NCI-H128 (cell line): ENCODE data around the gene FGF7.
"Not testable (repeated sequence)": the region's sequence is repeated elsewhere in the genome, so short reads cannot be mapped to it uniquely, and the experiment has no call there.

Experiments
- DNase-seq: peaks from one replicate; lab custom pipeline; 2025; ENCODE audit not compliant: unreplicated experiment; lab: John Stamatoyannopoulos, UW

FGF7 gene

GRCh38 chr15:49492830-49493229 is 69.8 kb downstream of the FGF7 start:
- no peak for DNase-seq

GRCh38 chr15:49494842-49495241 is 71.8 kb downstream of the FGF7 start:
- DNase-seq, result no peak

GRCh38 chr15:49495993-49496753 is 73.1 kb downstream of the FGF7 start:
- no peak for DNase-seq

GRCh38 chr15:49501586-49501985 is 78.5 kb downstream of the FGF7 start:
- no peak for DNase-seq

- no peak for DNase-seq
Observed at GRCh38 chr15:49506341-49506740, 83.3 kb downstream of the FGF7 start.

- no peak for DNase-seq
Observed at GRCh38 chr15:49507261-49507660, 84.2 kb downstream of the FGF7 start.

- DNase-seq, result not testable (repeated sequence)
Observed at GRCh38 chr15:49512739-49513138, 89.7 kb downstream of the FGF7 start.

GRCh38 chr15:49521802-49522201 is 98.8 kb downstream of the FGF7 start:
- no peak for DNase-seq

GRCh38 chr15:49528289-49528688 is 105.2 kb downstream of the FGF7 start:
- DNase-seq, result no peak

GRCh38 chr15:49530092-49530491 is 107.0 kb downstream of the FGF7 start:
- no peak for DNase-seq
